Small intestine (tissue), 16 donors: ENCODE measurements around the gene SMG5. TPM values are rescaled to one million over a fixed set of nuclear protein-coding genes. Genes with fewer than 3 reads are reported as not detected.
"Not testable (repeated sequence)": the region's sequence is repeated elsewhere in the genome, so short reads cannot be mapped to it uniquely, and the experiment has no call there.

ENCODE experiments used
- DNase-seq, 2 donors: peaks; one replicate each; pipeline versions ENCODE4 v3.0.0 to v3.0.0-alpha.2; 2013
- FAIRE-seq: peaks from 2 replicates; lab custom pipeline; 2012; peaks lifted over from hg19 to GRCh38; lab: Jason Lieb, UNC
- H3K27ac ChIP-seq, 3 donors: one replicate each; pipeline ENCODE4 v1.5.1; 2013; ENCODE audit warnings: low read length in 2 of 3, mild to moderate bottlenecking in 2 of 3, control low read depth in 1 of 3, inconsistent platforms in 1 of 3, low read depth in 1 of 3, moderate library complexity in 1 of 3
- H3K27me3 ChIP-seq, 3 donors: one replicate each; pipeline ENCODE4 v1.6.1; 2013; ENCODE audit warnings: low read length in 3 of 3, inconsistent platforms in 1 of 3; ENCODE audit not compliant: control insufficient read depth in 3 of 3, insufficient read depth in 3 of 3
- H3K36me3 ChIP-seq, 3 donors: one replicate each; pipeline ENCODE4 v1.6.1; 2013; ENCODE audit warnings: low read length in 3 of 3, inconsistent platforms in 1 of 3, low read depth in 1 of 3, mild to moderate bottlenecking in 1 of 3, moderate library complexity in 1 of 3; ENCODE audit not compliant: control insufficient read depth in 3 of 3, insufficient read depth in 2 of 3
- H3K4me1 ChIP-seq, 3 donors: one replicate each; pipeline ENCODE4 v1.6.1; 2013; ENCODE audit warnings: low read length in 2 of 3, inconsistent platforms in 1 of 3, low read depth in 1 of 3, mild to moderate bottlenecking in 1 of 3, moderate library complexity in 1 of 3; ENCODE audit not compliant: control insufficient read depth in 3 of 3, insufficient read depth in 2 of 3
- H3K4me3 ChIP-seq, 3 donors: one replicate each; pipeline ENCODE4 v1.5.1; 2013; ENCODE audit warnings: low read length in 3 of 3, control low read depth in 1 of 3, inconsistent platforms in 1 of 3, low read depth in 1 of 3, mild to moderate bottlenecking in 1 of 3, moderate library complexity in 1 of 3
- H3K9me3 ChIP-seq, 2 donors: one replicate each; pipeline ENCODE4 v1.6.1; 2013; ENCODE audit warnings: low read depth in 1 of 2, low read length in 1 of 2; ENCODE audit not compliant: control insufficient read depth in 2 of 2, insufficient read depth in 1 of 2
- WGBS, 3 donors: extraction: QIAGEN DNeasy Blood & Tissue Kit; methylation state at CpG; one replicate each; pipeline ENCODE4 v1.1.7; 2013; 5-methylcytosine and 5-hydroxymethylcytosine counted together
- long read RNA-seq, 10 donors: transcript quantifications; one replicate each; lab custom pipeline, GENCODE V29; 2026
- polyA plus RNA-seq, 4 donors: library from polyadenylated mRNA; stranded (reverse) in 3 of 4; unstranded in 1 of 4; fragments of 200-250 nt in 3 of 4; fragments of 120-200 nt in 1 of 4; gene quantifications; one replicate each; pipeline versions ENCODE4 v1.2.1 to v1.2.3, GENCODE V29; 2013
- donor health status: healthy with polysubstance abuse.
- donor health status: control.
- donor health status: control.
- donor health status: Bipolar disorder and iron deficiency.
- donor health status: healthy.

The SMG5 gene
- polyA plus RNA-seq, result 10 to 100 TPM; 30.0 to 57.0 (median 43.3) TPM
- long read RNA-seq, donor 1, result 0 reads
- long read RNA-seq, donor 2, full-length matches to known transcripts, result 6 of 6 reads
- long read RNA-seq, donor 2, partial matches to known transcripts, result 0 of 6 reads
- long read RNA-seq, donor 2, other reads (novel, unspliced or antisense), result 0 of 6 reads
- long read RNA-seq, donor 3, partial matches to known transcripts, result 0 of 3 reads
- long read RNA-seq, donor 3, other reads (novel, unspliced or antisense), result 0 of 3 reads
- long read RNA-seq, donor 4, result 0 reads
- long read RNA-seq, donor 5, partial matches to known transcripts, result 0 of 1 reads
- long read RNA-seq, donor 5, other reads (novel, unspliced or antisense), result 0 of 1 reads
- long read RNA-seq, donor 6, full-length matches to known transcripts, result 3 of 3 reads
- long read RNA-seq, donor 6, partial matches to known transcripts, result 0 of 3 reads
- long read RNA-seq, donor 6, other reads (novel, unspliced or antisense), result 0 of 3 reads
- long read RNA-seq, donor 7, result 0 reads
- long read RNA-seq, donor 8, result 0 reads
- long read RNA-seq, donor 9, full-length matches to known transcripts, result 1 of 1 reads
- long read RNA-seq, donor 9, partial matches to known transcripts, result 0 of 1 reads
- long read RNA-seq, donor 9, other reads (novel, unspliced or antisense), result 0 of 1 reads
- long read RNA-seq, donor 10, full-length matches to known transcripts, result 1 of 1 reads
- long read RNA-seq, donor 10, partial matches to known transcripts, result 0 of 1 reads
- long read RNA-seq, donor 10, other reads (novel, unspliced or antisense), result 0 of 1 reads

GRCh38 chr1:156282479-156283222, at the start of gene SMG5:
Gene SMG5 (minus strand): TSS chr1:156282825. CDS start chr1:156282680, 145 bp downstream.
- Histone ChIP-seq H3K9me3 (no peaks in the 10 kb centered on the region), H3K27ac (peak within 1 kb of the TSS; percentile 88 to 95 (median 91)), H3K36me3 (peaks cover 0 to 36% (median 13%) of the 10 kb centered on the region in 3 donors), H3K4me3 (peak within 1 kb of the TSS; percentile 58 to 89 (median 78)), H3K27me3 (no peaks in the 10 kb centered on the region), H3K4me1 (peaks cover 4 to 31% (median 5%) of the 10 kb centered on the region in 3 donors)
- peak; percentile 99 for DNase-seq
- 0 to 1% (median 1%) methylated on average over 46 to 50 of the region's 50 CpGs for WGBS, 3 donors
- no peak for FAIRE-seq

DNA sequence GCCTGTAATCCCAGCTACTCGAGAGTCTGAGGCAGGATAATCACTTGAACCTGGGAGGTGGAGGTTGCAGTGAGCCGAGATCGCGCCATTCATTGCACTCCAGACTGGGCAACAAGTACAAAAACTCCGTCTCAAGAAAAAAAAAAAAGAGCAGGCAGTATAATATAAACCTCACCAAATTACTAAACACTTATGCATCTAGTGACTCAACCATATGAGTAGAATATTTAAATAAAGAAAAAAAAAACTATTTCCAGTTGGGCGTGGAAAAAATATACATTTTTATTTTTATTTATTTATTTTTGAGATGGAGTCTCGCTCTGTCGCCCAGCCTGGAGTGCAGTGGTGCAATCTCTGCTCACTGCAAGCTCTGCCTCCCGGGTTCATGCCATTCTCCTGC, 40.6 kb upstream of the SMG5 start:
- H3K9me3 ChIP-seq, H3K4me3 ChIP-seq, H3K27ac ChIP-seq, DNase-seq, H3K27me3 ChIP-seq, H3K4me1 ChIP-seq, FAIRE-seq: not testable (repeated sequence)
- peaks cover 30 to 70% (median 32%) of the 10 kb centered on the region in 3 donors for H3K36me3 ChIP-seq
- 94 to 96% (median 94%) methylated on average over 9 of the region's 9 CpGs for WGBS, 3 donors

DNA sequence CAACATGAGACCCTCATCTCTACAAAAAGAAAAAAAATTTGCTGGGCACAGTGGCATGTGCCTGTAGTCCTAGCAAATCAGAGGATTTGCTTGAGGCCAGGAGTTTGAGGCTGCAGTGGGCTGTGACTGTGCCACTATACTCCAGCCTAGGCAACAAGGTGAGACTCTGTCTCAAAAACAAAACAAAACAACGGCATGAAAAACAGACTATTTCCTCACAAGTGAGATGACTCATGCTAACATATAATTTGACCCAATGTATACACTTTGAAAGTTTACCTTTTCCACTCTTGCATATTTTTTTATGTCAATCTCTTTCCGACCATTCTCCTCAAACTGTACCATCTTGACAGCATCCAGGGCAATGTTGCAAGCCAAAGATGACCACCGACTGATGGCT, 37.9 kb upstream of the SMG5 start:
- Histone ChIP-seq H3K9me3 (no peaks in the 10 kb centered on the region), H3K4me1 (no peaks in the 10 kb centered on the region), H3K27ac (no peak overlapping the region), H3K4me3 (no peak overlapping the region), H3K27me3 (no peaks in the 10 kb centered on the region), H3K36me3 (peaks cover 38 to 73% (median 50%) of the 10 kb centered on the region in 3 donors)
- WGBS, 3 donors, result 77 to 84% (median 83%) methylated on average over 3 of the region's 3 CpGs
- FAIRE-seq (no peak), DNase-seq (no peak)

DNA sequence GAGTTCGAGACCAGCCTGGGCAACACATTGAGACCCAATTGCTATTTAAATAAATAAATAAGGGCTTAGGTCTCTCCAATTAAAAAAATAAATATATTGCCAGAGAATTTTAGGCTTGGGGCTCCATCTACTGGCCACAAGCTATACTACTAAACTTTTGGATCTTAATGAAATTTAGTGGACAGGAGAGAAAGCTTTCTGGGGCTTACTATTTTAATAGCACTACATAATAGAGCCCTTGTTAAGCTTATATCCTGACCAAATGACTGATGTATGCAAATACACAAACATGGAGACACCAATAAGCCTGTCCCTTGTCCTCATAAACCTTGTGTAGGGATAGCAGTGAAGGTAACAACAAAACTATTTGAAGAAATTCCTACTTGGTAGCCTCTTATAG, 37.0 kb upstream of the SMG5 start:
- no peak overlapping the region for H3K27ac ChIP-seq
- H3K27me3 ChIP-seq, result no peaks in the 10 kb centered on the region
- FAIRE-seq (no peak), DNase-seq (peak; percentile 27 to 41)
- H3K4me3 ChIP-seq, result no peak overlapping the region
- 81 to 89% (median 83%) methylated on average over 1 of the region's 1 CpG for WGBS, 3 donors
- no peaks in the 10 kb centered on the region for H3K9me3 ChIP-seq
- peaks cover 31 to 71% (median 49%) of the 10 kb centered on the region in 3 donors for H3K36me3 ChIP-seq
- H3K4me1 ChIP-seq, result no peaks in the 10 kb centered on the region

DNA sequence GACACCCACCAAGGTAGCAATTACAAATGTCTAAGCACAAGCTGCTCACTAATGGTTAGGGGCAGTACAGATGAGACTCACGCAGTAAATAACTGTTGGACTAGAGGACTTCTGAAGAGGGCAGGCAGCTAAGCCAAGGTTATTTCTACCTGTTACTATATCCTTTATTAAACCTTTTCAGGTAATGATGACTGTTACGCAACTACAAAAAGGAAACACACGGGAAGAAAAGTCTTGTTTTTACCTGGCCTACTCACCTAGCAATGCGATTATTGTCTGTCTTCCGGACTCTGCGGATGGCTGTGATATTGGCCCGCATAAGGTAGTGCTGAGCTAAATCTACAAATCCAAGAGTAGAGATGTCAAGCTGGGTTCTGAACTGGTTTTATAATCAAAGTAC, 34.3 kb upstream of the SMG5 start:
- Histone ChIP-seq H3K9me3 (no peaks in the 10 kb centered on the region), H3K4me3 (no peak overlapping the region), H3K4me1 (no peaks in the 10 kb centered on the region), H3K27me3 (no peaks in the 10 kb centered on the region), H3K36me3 (peaks cover 34 to 62% (median 47%) of the 10 kb centered on the region in 3 donors), H3K27ac (no peak overlapping the region)
- DNase-seq (no peak), FAIRE-seq (no peak)
- 88 to 94% (median 91%) methylated on average over 7 of the region's 7 CpGs for WGBS, 3 donors

GRCh38 chr1:156310962-156311361, 28.3 kb upstream of the SMG5 start:
- Histone ChIP-seq H3K9me3 (no peaks in the 10 kb centered on the region), H3K4me1 (no peaks in the 10 kb centered on the region), H3K27me3 (no peaks in the 10 kb centered on the region), H3K27ac (no peak overlapping the region), H3K4me3 (no peak overlapping the region), H3K36me3 (peaks cover 24 to 62% (median 39%) of the 10 kb centered on the region in 3 donors)
- no peak for DNase-seq
- WGBS, 3 donors, result 86 to 90% (median 88%) methylated on average over 6 of the region's 6 CpGs
- no peak for FAIRE-seq

DNA sequence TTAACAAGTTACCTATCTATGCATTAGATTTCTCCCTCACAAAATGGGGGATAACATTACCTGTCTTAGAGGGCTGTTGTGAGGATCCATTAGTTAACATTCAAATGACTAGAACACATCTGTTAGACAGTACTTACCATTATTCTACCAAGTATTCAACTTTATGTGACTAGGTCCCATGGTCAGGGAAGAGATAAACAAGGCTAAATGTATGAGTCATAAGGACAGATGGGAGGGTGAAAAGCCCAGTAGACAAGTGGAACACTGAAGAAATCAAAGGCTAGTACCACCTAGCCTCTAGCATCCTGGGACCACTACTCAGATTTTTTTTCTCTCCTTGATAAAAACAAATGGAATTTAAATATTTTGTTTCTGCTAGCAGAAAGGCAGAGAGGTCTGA, 25.5 kb upstream of the SMG5 start:
- no peak overlapping the region for H3K27ac ChIP-seq
- H3K4me3 ChIP-seq, result no peak overlapping the region
- no peak for FAIRE-seq
- DNase-seq, result no peak
- H3K9me3 ChIP-seq, result no peaks in the 10 kb centered on the region
- no peaks in the 10 kb centered on the region for H3K4me1 ChIP-seq
- H3K27me3 ChIP-seq, result no peaks in the 10 kb centered on the region
- peaks cover 21 to 65% (median 37%) of the 10 kb centered on the region in 3 donors for H3K36me3 ChIP-seq

DNA sequence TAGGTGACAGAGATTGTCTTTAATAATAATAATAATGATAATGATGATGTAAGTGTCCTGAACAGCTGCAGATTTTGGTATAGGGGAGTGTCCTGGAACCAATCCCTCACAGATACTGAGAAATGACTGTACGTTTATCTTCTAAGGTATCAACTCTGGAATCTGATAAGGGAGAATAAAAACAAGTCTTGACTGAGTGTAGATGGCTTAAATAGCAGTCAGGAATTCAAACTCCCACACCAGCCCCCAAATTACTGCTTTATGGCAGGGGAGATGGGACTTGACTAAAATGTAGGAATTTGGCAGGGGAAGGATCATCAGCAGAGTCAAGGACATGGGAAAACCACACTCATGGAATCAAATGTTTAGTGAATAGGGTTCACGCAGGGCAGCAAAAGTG, 22.6 kb upstream of the SMG5 start:
- FAIRE-seq (no peak), DNase-seq (no peak)
- 76 to 79% (median 77%) methylated on average over 2 of the region's 2 CpGs for WGBS, 3 donors
- H3K27ac ChIP-seq, result no peak overlapping the region
- no peak overlapping the region for H3K4me3 ChIP-seq
- H3K9me3 ChIP-seq, result no peaks in the 10 kb centered on the region
- peaks cover 14 to 44% (median 19%) of the 10 kb centered on the region in 3 donors for H3K36me3 ChIP-seq
- no peaks in the 10 kb centered on the region for H3K4me1 ChIP-seq
- no peaks in the 10 kb centered on the region for H3K27me3 ChIP-seq
